Ovary (tissue), 3 donors: Measurements from ENCODE around the gene FIG4.

Source experiments
- EP300 ChIP-seq: sonication (generic); formaldehyde crosslinking; IDR thresholded peaks from one replicate; pipeline ENCODE4 v1.6.1; 2017; ENCODE audit warnings: antibody characterized with exemption
- POLR2A ChIP-seq: fragments of 450-650 bp; IDR thresholded peaks from one replicate; pipeline ENCODE4 v1.6.1; 2017; ENCODE audit warnings: antibody characterized with exemption, mild to moderate bottlenecking, moderate library complexity
- TF ChIP-seq, protein P1 (sequence below), 3 donors: fragments of 450-650 bp in 2 of 3; fragments of 200-600 bp in 1 of 3; IDR thresholded peaks; one replicate each; pipeline versions ENCODE4 v1.5.1 to v1.8.0; 2016 to 2022; ENCODE audit warnings: antibody characterized with exemption in 3 of 3, mild to moderate bottlenecking in 1 of 3
- donor health status: DM: no; HTN: no; CAD: no.

DNA sequence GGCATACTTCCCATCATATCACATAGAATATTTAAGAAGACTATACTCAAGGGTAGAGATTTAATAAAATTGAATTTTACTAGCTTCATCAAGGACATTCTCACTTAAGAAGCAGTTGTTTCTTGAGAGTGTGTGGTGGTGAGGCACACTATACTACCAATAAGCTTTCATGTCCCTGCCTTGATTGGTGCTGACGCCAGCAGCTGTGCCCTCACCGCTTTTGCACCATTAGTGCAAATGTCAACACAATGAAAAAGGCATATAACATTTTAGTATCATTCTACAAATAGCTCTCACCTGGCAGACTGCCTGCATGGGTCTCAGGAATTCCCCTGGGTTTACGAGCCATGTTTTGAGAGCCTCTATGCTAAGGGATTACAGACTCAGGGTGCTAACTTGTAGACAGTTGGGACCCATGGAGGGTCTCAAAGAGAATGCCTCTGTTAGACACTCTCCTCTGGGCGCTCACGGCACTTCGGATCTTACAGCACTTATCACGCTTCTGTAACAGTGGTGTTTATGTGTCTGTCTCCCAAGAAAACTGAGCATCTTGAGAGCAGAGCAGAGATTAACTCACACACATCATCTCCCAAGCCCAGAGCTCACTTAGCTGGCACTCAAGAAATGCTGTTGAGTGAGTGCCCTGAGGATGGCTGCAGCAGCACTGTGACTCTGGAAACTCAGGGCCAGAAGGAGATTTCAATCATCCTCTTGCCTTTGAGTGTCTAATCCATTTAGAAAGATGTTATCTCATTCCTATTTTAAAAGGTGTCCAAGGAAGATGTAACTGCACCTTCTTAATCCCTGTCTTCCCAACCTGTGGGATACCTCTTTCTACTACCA, 143.7 kb downstream of the FIG4 start:
- TF ChIP-seq, protein P1, sequence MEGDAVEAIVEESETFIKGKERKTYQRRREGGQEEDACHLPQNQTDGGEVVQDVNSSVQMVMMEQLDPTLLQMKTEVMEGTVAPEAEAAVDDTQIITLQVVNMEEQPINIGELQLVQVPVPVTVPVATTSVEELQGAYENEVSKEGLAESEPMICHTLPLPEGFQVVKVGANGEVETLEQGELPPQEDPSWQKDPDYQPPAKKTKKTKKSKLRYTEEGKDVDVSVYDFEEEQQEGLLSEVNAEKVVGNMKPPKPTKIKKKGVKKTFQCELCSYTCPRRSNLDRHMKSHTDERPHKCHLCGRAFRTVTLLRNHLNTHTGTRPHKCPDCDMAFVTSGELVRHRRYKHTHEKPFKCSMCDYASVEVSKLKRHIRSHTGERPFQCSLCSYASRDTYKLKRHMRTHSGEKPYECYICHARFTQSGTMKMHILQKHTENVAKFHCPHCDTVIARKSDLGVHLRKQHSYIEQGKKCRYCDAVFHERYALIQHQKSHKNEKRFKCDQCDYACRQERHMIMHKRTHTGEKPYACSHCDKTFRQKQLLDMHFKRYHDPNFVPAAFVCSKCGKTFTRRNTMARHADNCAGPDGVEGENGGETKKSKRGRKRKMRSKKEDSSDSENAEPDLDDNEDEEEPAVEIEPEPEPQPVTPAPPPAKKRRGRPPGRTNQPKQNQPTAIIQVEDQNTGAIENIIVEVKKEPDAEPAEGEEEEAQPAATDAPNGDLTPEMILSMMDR (IDR thresholded peaks at IDR 0.05): no peak
- TF ChIP-seq POLR2A (no peak), EP300 (no peak)
